Measurements from ENCODE around the gene EFTUD2.

- TF ChIP-seq CTCF (conservative IDR thresholded peaks at IDR 0.05 in 1 of 2, IDR thresholded peaks at IDR 0.05 in 1 of 2; ENCODE audit: extremely low read depth in 1 of 2, insufficient read depth in 1 of 2, low read depth in 1 of 2, low read length in 2 of 2) (no peak), EZH2 (IDR thresholded peaks at IDR 0.05; ENCODE audit: borderline replicate concordance, low read length) (no peak)
Observed at GRCh38 chr17:44915321-44915726, 16.1 kb upstream of the EFTUD2 start, which contains the start of gene GFAP.
